CD4-positive, alpha-beta T cell treated with Interleukin-15 for 1 hour (primary cell): Measurements from ENCODE around the gene TTF2.
A peak's percentile ranks its signal among the peaks of the same experiment; 100 is the strongest.
"Not testable (repeated sequence)": the region's sequence is repeated elsewhere in the genome, so short reads cannot be mapped to it uniquely, and the experiment has no call there.

Experiments
- DNase-seq: peaks from one replicate; pipeline ENCODE4 v3.0.0-alpha.2; 2020

TTF2 gene

DNA sequence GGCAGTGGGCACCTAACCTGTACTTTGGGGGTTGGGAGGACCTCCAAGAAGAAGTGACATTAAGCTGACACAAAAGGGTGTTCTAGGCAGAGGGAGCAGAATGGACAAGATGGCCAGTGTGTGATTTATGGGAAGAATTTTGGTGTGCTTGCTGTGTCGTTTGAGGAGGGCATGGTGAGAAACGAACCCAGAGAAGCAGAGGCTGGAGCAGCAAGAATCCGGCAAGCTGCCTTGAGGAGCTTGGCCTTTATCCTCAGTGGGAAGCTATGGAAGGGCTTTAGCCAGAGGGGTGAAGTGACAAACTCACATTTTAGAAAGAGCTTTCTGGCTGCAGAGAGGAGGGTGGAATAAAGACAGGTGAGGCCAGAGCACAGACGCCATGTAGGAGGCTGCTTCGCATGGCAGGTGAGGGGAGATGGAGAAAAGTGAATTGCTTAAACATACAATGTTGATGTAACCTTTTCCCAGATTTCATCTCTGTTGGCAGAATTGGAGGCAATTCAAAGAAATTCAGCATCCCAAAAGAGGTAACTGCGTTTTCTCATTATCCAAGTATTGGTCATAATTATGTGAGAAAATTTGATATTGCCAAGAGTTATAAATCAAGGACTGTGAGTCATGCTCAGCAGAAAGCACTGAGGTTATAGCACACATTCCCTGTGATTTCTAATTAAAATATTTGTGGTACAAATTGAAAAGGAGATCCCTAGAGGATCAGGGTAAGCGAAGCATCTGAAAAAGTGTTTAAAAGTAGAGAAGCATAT is 34.9 kb downstream of the TTF2 start:
- DNase-seq: no peak

DNA sequence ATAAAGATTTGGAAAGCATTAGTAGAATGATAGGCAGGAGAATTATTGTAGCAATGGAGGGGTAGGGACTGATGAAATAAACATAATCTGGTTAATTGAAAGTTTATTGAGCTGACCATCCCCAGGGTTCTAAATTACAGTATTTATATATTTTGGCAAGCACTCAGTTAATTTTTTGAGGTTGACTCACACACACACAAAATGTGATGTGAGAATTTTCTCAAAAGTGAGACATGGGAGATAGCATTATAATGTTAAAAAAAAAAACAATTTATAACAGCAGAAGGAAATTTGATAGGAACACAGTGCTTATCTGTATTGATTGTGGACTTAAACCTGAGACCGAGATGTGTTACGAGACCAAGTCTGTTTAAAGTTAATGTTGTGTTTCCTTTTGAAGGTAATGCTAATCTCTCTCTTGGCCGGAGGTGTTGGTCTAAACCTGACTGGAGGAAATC is 36.9 kb downstream of the TTF2 start:
- no peak for DNase-seq

DNA sequence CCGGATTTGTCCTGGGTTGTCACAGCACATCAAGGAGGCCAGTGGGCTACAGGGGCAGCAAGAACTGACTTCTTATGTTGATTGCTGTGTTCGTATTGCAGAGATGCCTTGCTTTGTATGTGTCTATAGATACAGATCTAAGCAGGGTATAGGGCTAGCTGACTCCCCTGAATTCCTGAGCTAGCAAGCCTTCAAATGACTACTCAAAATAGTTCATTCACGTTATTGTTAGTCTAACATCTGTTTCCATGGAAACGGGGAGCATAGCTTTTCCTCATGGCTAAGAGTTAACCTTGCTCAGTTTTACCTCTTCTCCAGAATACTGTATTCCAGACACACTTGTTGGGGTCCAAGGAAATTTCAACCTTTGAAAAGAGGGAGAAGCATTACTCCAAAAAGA is 37.3 kb downstream of the TTF2 start:
- no peak for DNase-seq

DNA sequence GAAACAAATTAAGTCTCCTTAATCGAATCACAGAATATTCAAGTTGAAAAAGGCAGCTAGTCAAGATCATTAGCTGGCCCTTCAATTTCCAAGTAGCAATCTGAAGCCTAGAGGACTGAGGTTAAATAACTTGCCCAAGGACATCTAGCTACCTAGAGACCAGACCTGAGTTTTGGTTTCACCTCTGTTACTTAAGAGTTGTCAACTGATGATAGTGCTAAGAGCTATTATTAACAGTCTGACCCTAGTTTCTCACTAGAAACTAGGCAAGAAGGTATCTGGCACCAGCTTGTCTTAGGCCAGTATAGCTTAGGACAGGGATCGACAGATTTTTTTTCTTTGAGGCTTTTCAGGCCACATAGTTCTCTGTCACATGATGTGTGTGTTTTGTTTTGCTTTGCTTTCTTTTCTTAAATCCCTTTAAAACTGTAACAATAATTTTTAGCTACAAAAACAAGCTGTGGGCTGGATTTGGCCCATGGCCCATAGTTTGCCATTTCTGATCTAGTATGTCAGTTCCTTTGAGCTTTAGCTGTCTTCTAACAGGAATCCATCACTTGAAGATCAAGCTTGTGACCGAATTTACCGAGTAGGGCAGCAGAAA is 38.3 kb downstream of the TTF2 start:
- no peak for DNase-seq

DNA sequence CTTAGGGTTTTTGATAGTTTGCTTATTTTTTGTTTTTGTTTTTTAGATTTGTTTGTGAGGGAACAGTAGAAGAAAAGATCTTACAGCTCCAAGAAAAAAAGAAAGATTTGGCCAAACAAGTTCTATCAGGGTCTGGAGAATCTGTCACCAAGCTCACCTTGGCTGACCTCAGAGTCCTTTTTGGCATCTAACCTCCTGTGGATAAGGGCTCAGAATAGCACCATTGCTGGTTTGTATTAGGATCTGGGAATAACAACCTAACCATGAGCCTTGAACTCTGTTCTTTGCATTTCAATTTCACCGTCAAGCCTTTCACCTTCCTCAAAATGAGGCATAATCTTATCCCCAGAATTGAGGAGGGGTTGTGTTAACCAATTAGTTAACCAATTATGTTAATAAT is 41.2 kb downstream of the TTF2 start:
- DNase-seq: no peak

DNA sequence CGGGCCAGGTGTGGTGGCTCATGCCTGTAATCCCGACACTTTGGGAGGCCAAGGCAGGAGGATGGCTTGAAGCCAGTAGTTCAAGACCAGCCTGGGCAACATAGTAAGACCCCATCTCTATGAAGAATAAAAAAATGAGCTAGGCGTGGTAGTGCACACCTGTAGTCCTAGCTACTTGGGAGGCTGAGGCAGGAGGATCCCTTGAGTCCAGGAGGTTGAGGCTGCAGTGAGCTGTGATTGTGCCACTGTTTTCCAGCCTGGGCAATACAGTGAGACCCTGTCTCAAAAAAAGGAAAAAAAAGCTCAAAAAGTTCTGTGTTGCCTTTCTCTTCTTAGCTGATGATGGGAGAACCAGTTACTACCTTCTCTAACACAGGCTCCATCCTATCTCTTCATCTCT is 41.7 kb downstream of the TTF2 start:
- not testable (repeated sequence) for DNase-seq

DNA sequence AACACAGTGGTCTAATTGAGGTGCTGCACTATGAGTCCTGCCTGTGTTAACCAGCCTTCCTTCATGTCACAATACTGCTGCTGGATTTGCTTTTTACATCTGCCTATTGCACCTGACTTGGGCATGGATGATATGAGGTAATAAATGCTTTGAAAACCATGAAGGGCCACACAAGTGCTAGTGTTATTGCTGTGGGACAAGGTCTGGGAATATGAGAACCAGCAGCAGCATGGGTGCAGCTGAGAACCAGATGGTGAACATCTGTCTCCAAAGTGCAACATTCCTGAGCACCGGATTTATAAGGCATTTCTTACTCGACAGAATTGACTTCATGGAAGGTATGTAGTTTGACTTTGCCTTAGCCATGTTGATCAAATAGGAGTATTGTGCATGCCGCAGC is 44.9 kb downstream of the TTF2 start:
- DNase-seq: no peak

DNA sequence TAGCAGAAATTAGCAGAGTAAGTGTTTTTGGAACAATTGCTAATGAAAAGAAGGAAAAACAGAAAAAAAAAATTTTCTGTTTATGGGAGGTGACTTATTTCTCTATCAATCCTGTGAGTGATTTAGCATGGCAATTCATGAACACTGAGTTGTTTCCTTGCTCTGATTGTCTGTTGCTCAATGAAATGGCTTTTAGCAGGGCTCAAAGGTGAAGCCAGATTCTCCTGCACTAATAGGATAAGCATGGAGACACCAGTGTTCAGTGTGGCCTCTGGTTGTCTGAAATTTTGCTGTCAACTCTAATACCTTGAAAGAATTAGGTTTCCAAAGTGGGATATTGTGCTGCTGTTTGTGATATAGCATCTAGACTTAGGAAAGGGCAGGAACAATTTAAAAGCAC is 45.6 kb downstream of the TTF2 start:
- DNase-seq: no peak

DNA sequence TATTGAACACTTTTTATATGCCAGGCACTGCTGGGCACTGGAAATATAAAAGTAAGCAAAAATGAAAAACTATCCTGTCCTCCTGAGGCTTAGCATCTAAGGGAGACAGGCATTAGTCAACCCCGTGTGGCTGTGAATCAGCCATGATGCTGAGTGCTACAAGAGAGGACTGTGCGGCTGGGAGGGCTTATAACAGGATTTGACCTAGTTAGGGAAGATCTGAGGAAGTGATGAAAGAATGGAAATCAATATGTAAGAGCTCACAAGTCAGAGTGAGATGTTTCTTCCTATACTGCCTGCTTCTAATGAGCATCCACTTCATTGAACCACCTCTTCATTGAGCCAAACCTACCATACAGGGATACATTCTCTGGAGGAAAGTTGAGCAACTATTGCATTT is 46.4 kb downstream of the TTF2 start:
- DNase-seq: no peak

DNA sequence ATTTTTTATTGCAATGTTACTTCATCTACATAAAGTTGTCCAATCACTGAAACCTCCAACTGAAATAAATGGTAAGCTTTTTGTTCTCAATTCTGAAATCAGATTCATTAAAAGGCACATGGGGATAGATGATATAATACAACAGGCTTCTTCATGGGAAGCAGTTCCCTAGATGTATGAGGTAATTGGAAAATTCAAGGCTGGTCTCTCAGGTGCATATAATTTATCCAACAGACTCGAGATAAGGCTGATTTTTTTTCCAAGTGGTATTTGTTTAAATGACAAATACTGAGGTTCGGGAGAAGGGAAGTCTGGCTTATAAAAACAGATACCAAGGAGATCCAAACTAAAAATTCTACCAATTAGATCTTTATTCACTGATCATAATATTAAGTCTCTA is 47.2 kb downstream of the TTF2 start:
- no peak for DNase-seq

DNA sequence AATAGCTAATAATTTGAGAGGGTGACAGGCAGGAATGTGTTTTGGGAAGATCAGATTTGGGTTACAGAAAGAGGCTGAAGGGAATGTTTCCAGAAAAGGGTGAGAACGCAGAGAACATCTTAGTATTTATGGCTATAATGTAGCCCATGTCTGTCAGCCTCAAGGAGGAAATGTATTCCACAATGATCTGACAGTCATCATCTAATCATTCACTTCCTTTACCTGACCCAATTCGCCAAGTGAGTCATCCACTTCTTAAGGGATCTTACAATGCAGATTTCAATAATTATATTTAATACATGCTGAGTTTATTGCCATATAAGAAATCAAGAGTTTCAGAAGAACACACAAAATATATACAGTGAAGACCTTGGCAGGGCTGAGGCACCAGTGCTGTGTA is 50.6 kb downstream of the TTF2 start:
- DNase-seq: no peak

DNA sequence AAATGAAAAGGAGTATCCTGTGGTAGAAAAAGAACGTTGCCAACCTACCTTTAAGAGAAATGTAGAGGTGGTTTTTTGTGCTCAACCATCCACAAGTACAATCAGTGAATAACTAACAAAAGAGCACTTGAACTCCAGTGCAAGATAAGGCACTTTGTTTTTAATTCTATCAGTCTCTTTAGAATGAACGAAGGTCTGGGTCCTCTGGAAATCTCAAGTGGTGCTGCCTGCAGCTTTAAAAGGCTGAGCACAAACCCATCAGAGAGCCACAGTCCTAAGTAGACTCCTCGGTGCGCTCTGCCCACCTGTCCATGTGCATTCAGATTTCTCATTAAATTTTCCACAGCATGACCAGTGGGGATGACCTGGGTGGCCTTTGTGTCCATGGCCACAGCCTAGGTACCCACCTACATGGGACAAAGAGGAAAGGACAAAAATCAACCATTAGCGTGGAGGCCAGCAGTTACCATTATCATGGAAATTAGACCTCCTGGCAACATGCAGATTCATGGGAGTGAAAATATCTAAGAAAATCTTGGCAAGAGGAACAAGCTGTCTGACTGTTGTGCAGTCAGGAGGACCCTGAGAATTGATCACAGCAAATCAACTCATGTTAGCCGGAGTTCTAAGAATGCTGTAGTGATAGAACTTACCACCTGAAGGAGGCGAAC is 52.1 kb downstream of the TTF2 start:
- no peak for DNase-seq

DNA sequence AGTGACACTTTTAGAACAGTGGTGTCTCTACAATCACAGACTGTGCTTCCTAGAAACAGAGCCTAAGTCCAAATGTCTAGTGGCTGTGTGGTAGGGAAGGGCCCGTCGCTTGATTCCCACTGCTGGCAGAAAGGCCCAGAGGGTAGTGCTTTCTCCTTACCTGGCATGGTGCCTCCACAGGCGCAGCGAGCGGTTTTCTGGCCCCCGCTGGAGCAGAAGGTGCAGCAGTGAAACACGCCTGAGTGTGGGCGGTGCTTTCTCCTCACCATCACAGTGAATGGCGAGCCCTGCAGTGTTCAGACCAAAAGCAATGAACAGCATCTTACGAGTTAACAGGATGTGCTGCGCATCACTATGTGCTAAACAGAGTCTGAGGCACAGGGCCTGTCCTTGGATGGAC is 53.1 kb downstream of the TTF2 start:
- no peak for DNase-seq

DNA sequence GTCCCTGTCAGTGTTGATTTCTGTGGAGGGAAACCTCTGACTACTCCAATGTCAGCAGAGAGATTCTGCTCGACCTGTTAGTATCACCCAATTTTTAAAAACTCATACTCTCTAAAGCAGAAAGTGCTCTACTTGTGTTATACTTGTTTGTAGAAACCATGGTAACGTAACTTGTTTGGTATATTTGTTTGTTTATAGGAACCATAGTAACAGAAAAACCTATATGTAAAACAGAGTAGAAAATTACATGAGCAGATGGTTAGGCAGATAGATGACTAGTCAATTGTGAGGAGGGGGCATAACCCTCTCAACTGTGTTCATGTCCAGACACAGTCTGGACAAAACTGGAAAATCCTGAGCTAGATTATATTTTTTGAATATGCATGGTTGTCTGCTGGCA is 54.8 kb downstream of the TTF2 start:
- no peak for DNase-seq

DNA sequence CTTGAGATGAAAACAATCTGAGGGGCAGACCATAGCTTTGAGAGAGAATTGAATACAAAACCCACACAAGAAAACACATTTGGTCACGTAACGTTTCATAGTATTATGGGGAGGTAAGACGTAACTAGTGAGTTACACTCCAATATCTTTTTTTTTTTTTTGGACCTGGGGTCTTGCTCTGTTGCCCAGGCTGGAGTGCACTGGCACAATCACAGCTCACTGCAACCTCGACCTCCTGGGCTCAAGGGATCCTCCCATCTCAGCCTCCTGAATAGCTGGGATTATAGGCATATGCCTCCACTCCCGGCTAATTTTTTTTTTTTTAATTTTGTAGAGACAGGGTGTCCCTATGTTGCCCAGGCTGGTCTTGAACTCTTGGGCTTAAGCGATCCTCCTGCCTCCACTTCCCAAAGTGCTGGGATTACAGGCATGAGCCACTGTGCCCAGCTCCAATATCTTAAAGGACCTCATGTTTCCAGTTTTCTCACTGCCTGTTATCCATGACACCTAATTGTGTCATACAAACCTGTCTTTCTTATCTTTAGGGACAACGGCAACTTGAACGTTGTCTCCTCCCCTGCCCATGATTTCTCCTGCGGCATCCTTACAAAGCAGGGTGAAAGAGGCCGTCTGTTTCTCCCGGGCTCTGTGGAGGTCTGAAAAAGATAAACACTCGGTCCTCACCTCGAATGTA is 56.1 kb downstream of the TTF2 start:
- no peak for DNase-seq

DNA sequence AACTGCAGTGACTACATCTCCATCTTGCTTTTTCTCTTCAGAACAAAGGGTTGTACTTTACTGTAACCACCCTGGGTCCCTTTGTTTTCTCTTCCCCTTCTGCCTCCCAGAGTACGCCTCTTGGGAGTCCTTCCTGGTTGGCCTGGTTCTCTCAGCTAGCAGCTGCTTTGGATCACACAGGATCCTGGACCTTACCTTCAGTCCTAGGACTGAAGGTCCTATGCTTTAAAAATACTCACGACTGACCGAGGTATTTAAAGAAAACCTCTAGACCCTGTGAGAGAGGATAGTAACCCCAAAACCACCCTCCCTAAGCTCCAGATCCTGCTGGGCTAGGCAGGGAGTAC is 56.6 kb downstream of the TTF2 start:
- no peak for DNase-seq

DNA sequence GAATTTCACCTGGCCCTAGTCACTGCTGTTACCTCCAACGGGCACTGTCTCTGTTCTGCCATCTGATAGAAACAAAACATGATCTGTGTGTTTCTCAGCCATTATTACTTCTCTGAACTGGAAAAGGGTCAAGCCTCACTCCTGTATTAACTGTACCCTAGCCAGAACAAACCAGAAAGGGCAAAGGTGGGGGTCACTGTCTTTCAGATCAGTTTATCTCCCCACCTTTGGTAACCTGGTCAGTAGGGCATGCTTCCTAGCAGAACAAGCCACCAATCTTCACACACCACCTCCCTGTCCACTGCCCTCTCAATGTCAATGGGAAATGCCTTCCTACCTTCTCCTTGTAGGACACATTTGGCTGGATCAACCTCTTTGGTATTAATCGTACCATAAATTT is 57.6 kb downstream of the TTF2 start:
- no peak for DNase-seq

DNA sequence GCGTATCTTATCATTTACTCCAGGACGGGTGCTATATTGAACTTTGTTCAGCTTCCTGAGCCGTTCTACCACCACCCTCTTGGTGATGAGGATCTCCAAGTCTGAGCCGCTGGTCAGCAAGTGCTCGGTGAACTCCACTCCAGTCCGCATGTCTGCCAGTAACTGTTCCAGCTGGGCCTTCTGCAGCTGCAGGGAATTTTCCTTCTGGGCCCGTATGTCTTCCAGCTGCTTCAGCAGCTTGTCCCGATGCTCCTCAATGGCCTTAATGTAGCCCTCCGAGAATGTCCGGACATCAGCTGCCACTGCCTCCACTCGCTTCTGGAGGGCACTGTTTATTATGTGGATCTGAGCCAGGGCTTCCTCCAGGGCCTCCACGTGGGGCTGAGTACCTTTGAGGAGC is 58.0 kb downstream of the TTF2 start:
- DNase-seq: no peak

DNA sequence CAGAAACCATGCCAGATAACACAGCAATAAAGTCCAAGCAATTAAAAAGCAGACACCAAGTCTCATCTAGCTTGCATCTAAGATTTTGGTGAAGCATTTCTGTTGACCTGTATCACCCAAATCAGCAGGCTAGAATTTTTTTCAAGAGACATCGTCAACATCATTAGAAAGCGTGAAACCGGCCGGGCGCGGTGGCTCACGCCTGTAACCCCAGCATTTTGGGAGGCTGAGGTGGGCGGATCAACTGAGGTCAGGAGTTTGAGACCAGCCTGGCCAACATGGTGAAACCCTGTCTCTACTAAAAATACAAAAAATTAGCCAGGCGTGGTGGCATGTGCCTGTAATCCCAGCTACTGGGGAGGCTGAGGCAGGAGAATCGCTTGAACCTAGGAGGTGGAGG is 59.0 kb downstream of the TTF2 start:
- DNase-seq: not testable (repeated sequence)

DNA sequence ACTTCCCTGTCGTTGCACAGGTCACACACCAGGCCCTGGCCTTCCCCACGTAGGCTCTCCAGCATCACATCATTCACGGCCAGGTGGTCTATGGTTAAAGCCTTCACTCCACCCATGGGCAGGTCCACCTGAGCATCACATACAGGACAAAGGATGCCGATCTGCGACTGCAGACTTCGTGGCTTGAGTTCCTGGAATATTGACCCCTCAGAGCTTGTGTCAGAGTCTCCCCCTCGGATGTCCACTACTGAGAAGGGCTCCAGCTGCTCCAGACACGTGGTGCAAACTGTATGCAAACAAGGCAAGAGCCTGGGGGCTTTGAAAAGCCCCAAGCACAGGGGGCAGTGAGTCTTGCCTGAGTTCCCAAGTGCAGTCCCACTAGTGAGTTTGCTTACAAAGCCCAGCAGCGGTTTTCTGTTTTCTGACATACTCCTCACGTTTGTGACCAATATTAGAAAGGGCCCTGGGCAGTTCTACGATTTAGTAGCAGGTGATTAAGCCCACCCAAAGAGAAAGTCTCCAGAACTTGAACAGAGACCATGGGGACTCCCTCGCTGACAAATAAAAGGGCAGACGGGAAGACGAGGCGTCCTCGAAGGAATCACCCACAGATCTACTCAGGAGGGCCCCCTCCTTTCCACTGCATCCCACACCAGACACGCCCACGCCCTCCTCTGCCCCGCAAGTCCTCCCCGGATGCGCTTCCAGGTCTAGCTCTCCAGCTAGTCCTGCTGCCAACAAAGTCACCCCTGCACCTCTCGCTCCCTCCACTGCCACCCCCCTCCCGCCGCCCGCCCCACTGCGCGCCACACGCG is 60.9 kb downstream of the TTF2 start:
- no peak for DNase-seq

DNA sequence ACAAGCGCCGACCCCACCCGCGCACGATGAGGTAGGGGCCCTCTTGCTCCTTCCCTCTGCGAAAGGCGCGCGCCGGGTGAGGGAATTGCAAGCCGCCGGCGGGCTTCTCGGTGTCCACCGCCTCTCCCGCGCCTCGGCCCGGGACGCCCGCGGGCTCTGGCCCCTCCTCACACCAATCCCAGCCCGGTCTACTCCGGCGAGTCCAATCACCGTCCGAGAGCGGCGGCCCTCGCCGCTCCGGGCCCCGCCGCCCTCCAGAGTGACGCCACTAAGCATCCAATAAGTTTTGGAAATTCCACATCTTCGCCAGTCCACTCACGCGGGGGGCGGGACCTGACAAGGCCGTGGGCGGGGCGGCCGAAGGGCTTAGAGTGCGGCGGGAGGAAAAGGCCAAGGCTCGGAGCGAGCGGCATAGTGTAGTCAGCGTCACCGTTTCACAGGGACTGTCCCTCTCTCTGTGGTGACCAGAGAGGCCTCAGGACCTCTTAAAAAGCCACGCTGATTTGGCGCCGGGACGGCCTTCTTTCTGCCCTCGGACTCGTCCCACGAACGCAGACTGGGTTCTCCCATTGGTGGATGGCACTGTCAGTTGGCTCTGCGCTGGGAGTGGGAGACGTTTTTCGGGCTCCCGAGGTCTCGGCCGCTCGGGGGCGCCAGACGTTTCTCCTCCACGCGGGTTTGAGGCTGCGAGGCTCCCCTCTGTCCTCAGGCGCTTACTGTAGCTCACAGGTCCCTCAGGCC is 61.6 kb downstream of the TTF2 start, which contains the start of gene TRIM45:
Gene TRIM45 (minus strand): TSS at position 161 of the 741 bp plus-strand sequence. CDS start 548 bp downstream, outside the sequence.
- DNase-seq: peak; percentile 86
